Stimulated activated CD4-positive, alpha-beta T cell treated with anti-CD3 and anti-CD28 coated beads, Interleukin-1b, Interleukin-23, amount 100 ng/mL, for 1 hour (primary cell): Measurements from ENCODE around the gene CCDC120.

Source experiments
- DNase-seq, 2 donors: peaks; one replicate each; pipeline ENCODE4 v3.0.0-alpha.2; 2020; ENCODE audit warnings: low read depth in 2 of 2

Gene CCDC120

GRCh38 chrX:49102190-49102589, 43.4 kb downstream of the CCDC120 start:
- DNase-seq, result no peak

- DNase-seq, result no peak
Measured at GRCh38 chrX:49103637-49104036, 44.8 kb downstream of the CCDC120 start.

- no peak for DNase-seq
Measured at GRCh38 chrX:49106296-49106695, 47.5 kb downstream of the CCDC120 start.

GRCh38 chrX:49106930-49107329, 48.1 kb downstream of the CCDC120 start:
- no peak for DNase-seq

- no peak for DNase-seq
Measured at GRCh38 chrX:49108641-49109040, 49.8 kb downstream of the CCDC120 start.

- DNase-seq, result no peak
Measured at GRCh38 chrX:49110417-49110816, 51.6 kb downstream of the CCDC120 start.

GRCh38 chrX:49111791-49112190, 53.0 kb downstream of the CCDC120 start:
- DNase-seq, result no peak

GRCh38 chrX:49116076-49116475, 57.3 kb downstream of the CCDC120 start:
- DNase-seq, result no peak

- DNase-seq, result no peak
Measured at GRCh38 chrX:49116716-49117115, 57.9 kb downstream of the CCDC120 start.

- DNase-seq, result no peak
Measured at GRCh38 chrX:49117581-49117980, 58.8 kb downstream of the CCDC120 start.
